Neural progenitor cell (in vitro differentiated cells): ENCODE measurements around the gene CFAP157.

ENCODE experiments used
- EZH2 ChIP-seq: fragments of 200-600 bp; sonication (generic); IDR thresholded peaks from 2 replicates; pipeline ENCODE4 v1.6.1; 2017; ENCODE audit warnings: antibody characterized with exemption, mild to moderate bottlenecking, moderate library complexity
- TF ChIP-seq, protein P1 (sequence below): fragments of 200-600 bp; sonication (generic); IDR thresholded peaks from 2 replicates; pipeline ENCODE4 v1.5.1; 2017; ENCODE audit warnings: antibody characterized with exemption, mild to moderate bottlenecking

DNA sequence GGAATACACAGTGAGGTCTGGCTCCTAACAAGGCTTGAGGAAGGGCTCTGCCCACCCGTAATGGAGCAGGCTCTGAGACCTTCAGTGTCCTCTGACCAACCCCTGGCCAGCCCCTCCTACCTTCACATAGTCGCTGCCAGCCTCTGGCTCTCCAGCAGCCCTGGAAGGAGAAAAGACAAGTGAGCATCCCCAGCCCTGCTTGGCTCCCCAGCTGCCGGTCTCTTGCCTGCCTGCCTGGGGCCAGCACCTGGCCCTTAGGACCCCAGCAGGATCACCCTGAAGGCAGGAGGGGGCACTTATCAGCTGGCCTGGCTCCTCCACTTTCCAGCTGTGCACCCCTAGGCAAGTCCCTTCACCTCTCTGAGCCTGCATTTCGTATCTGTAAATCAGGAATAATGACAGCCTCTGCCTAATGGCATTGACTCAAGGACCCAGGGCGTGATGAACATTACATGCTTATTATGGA, 54.7 kb downstream of the CFAP157 start:
- TF ChIP-seq, protein P1, sequence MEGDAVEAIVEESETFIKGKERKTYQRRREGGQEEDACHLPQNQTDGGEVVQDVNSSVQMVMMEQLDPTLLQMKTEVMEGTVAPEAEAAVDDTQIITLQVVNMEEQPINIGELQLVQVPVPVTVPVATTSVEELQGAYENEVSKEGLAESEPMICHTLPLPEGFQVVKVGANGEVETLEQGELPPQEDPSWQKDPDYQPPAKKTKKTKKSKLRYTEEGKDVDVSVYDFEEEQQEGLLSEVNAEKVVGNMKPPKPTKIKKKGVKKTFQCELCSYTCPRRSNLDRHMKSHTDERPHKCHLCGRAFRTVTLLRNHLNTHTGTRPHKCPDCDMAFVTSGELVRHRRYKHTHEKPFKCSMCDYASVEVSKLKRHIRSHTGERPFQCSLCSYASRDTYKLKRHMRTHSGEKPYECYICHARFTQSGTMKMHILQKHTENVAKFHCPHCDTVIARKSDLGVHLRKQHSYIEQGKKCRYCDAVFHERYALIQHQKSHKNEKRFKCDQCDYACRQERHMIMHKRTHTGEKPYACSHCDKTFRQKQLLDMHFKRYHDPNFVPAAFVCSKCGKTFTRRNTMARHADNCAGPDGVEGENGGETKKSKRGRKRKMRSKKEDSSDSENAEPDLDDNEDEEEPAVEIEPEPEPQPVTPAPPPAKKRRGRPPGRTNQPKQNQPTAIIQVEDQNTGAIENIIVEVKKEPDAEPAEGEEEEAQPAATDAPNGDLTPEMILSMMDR, result no peak
- TF ChIP-seq EZH2, result no peak
